Measurements from ENCODE around the gene SMIM28.

DNA sequence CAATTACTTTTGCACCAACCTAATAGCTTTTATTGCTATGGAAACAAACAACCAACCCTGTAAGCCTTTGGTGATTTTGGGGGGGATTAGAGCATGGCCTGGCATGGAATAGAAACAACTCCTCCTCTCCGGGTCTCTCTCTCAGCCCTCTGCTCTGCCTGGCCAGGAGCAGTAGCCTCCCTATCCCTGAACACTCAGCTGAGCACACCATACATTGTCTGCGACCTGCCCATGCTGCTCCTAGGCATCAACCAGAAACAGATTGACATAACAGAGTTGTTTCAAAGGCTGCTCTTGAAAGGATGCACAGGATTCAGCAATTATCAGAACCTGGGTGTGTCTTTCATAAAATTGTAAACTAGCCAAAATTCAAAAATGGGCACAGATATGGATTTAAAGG lies 29.8 kb upstream of the SMIM28 start:
- no peak for TF ChIP-seq CTCF (IDR thresholded peaks at IDR 0.05)
- no peak for TF ChIP-seq POLR2A (IDR thresholded peaks at IDR 0.05)

Measured in stomach (tissue), 4 donors.